Erythroblast (primary cell): ENCODE measurements around the gene RAD51B.

Experiments used
- GATA1 ChIP-seq: IDR thresholded peaks from 2 replicates; pipeline ENCODE4 v1.6.1; 2011; ENCODE audit warnings: low read depth, mild to moderate bottlenecking, control low read depth, low read length, moderate library complexity
- POLR2A ChIP-seq: IDR thresholded peaks from 2 replicates; pipeline ENCODE4 v1.6.1; 2011; ENCODE audit warnings: mild to moderate bottlenecking, low read length

DNA sequence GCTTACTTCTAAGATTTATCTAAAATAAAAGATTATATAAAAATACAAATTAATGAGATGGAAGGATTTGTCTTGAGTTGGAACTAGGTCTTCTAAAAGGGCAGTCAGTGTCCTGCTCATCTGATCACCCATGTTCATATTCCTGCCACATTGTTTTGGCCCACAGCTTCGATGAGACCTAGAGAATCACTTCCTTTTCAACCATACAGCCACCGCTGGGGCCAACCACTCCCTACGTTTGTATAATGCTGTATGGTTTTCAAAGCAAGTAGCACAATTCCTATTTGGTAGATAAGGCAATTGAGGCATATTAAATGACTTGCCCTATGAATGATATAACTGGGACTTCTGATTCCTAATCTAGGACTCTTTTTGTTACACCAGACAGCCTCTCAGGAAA lies 723.9 kb downstream of the RAD51B start:
- no peak for TF ChIP-seq POLR2A
- TF ChIP-seq GATA1 = no peak
